ENCODE data around the gene MTA3.

DNA sequence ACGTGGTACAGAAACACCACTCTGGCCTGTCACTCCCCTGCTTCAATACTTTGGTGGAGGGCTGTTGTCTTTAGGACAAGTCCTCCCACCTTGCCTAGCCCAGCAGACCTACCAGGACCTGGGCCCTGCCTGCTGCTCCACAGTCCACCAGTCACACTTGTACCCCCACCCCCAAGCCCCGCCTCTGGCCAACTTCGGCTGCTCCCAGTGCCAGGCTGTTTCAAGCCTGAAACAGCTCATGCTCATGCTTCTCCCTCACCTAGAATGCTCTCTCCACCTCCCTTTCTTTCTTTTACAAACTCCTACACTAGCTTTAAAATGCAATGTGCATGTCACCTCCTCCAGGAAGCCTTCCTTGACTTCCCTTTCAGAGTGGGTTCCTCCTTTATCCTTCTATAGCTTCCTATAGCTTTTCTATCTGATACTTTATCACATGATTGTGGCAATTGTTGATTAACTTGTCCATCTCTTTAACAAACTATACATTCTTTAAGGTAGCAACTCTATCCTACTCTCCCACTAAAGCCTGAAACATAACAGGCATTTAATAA is 200.3 kb downstream of the MTA3 start:
- TF ChIP-seq, protein P1, sequence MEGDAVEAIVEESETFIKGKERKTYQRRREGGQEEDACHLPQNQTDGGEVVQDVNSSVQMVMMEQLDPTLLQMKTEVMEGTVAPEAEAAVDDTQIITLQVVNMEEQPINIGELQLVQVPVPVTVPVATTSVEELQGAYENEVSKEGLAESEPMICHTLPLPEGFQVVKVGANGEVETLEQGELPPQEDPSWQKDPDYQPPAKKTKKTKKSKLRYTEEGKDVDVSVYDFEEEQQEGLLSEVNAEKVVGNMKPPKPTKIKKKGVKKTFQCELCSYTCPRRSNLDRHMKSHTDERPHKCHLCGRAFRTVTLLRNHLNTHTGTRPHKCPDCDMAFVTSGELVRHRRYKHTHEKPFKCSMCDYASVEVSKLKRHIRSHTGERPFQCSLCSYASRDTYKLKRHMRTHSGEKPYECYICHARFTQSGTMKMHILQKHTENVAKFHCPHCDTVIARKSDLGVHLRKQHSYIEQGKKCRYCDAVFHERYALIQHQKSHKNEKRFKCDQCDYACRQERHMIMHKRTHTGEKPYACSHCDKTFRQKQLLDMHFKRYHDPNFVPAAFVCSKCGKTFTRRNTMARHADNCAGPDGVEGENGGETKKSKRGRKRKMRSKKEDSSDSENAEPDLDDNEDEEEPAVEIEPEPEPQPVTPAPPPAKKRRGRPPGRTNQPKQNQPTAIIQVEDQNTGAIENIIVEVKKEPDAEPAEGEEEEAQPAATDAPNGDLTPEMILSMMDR (IDR thresholded peaks at IDR 0.05; ENCODE audit: low read depth, low read length, poor library complexity, severe bottlenecking) = no peak
- TF ChIP-seq EZH2phosphoT487 (IDR thresholded peaks at IDR 0.05; ENCODE audit: borderline replicate concordance, low read length) = no peak

Data from DOHH2 (cell line).